WTC11 (cell line): Measurements from ENCODE around the gene CHST3.

Experiments
- AFF4 ChIP-seq: sonication (generic); formaldehyde crosslinking; IDR thresholded peaks from 2 replicates; pipeline ENCODE4 v1.8.1; 2023; ENCODE audit warnings: mild to moderate bottlenecking, missing genetic modification reagents, borderline replicate concordance
- ATF1 ChIP-seq: sonication (generic); formaldehyde crosslinking; IDR thresholded peaks from 2 replicates; pipeline ENCODE4 v1.8.1; 2023; ENCODE audit warnings: mild to moderate bottlenecking, moderate library complexity, missing genetic modification reagents
- CTCF ChIP-seq: fragments of 200-600 bp; IDR thresholded peaks from 2 replicates; pipeline ENCODE4 v1.8.0; 2022; ENCODE audit warnings: antibody characterized with exemption
- IRF1 ChIP-seq: sonication (generic); formaldehyde crosslinking; IDR thresholded peaks from 2 replicates; pipeline ENCODE4 v1.8.0; 2023; ENCODE audit warnings: missing genetic modification reagents
- SP1 ChIP-seq: sonication (generic); formaldehyde crosslinking; conservative IDR thresholded peaks from 2 replicates; pipeline ENCODE4 v1.8.1; 2022; ENCODE audit warnings: missing genetic modification reagents
- TEAD1 ChIP-seq: sonication (generic); formaldehyde crosslinking; IDR thresholded peaks from 2 replicates; pipeline ENCODE4 v1.8.0; 2022; ENCODE audit warnings: mild to moderate bottlenecking, missing genetic modification reagents
- TEAD4 ChIP-seq: sonication (generic); formaldehyde crosslinking; IDR thresholded peaks from 2 replicates; pipeline ENCODE4 v1.8.0; 2022; ENCODE audit warnings: mild to moderate bottlenecking, missing genetic modification reagents
- TP53 ChIP-seq: sonication (generic); formaldehyde crosslinking; IDR thresholded peaks from 2 replicates; pipeline ENCODE4 v1.8.1; 2023; ENCODE audit warnings: mild to moderate bottlenecking, missing genetic modification reagents
- ZNF317 ChIP-seq: sonication (generic); formaldehyde crosslinking; IDR thresholded peaks from 2 replicates; pipeline ENCODE4 v1.8.1; 2023; ENCODE audit warnings: low read depth, mild to moderate bottlenecking, moderate library complexity, missing genetic modification reagents, borderline replicate concordance
- TF ChIP-seq, protein P1 (sequence below): sonication (generic); formaldehyde crosslinking; IDR thresholded peaks from 2 replicates; pipeline ENCODE4 v1.8.0; 2022; ENCODE audit warnings: mild to moderate bottlenecking, missing genetic modification reagents
- TF ChIP-seq, protein P2 (sequence below): fragments of 250-450 bp; sonication (Bioruptor Pico); IDR thresholded peaks from 2 replicates; pipeline ENCODE4 v1.9.0; 2021; ENCODE audit warnings: mild to moderate bottlenecking

GRCh38 chr10:71918992-71919391 is 45.2 kb upstream of the CHST3 start:
- TF ChIP-seq IRF1 (no peak), CTCF (no peak), ZNF317 (no peak), TEAD4 (CRISPR knock-in tag) (no peak), TEAD1 (no peak), SP1 (CRISPR knock-in tag) (no peak), ATF1 (CRISPR knock-in tag) (no peak), TP53 (CRISPR knock-in tag) (no peak), AFF4 (CRISPR knock-in tag) (no peak)
- TF ChIP-seq, protein P1, sequence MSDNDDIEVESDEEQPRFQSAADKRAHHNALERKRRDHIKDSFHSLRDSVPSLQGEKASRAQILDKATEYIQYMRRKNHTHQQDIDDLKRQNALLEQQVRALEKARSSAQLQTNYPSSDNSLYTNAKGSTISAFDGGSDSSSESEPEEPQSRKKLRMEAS (CRISPR knock-in tag): no peak
- TF ChIP-seq, protein P2, sequence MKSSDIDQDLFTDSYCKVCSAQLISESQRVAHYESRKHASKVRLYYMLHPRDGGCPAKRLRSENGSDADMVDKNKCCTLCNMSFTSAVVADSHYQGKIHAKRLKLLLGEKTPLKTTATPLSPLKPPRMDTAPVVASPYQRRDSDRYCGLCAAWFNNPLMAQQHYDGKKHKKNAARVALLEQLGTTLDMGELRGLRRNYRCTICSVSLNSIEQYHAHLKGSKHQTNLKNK (CRISPR knock-in tag): no peak
